Measurements from ENCODE around the gene CEP128. TPM values are rescaled to one million over a fixed set of nuclear protein-coding genes. Genes with fewer than 3 reads are reported as not detected.

Gene CEP128
- total and polyA plus RNA-seq, 2 experiments from 2014 or later, result 7.6 to 17.6 TPM

DNA sequence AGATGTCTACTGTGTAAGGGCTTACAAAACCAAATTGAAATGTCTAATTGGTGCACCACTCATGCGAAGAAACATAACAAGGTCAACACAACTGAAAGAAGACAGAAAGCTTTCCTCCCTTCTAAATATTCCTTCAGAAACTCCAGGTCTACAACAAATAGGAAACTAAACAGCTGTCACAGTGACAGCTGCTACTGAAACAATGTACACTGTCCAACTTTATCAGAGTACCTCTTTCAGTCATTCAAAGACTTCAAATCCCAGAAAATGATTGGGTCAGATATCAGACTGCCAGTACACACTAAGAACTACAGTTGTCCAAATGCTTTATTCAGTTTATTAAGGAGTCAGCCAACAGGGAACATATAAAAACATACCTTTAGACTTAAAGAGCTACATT, 35.2 kb downstream of the CEP128 start:
- Histone ChIP-seq H3K9me2 (ENCODE audit: insufficient read depth) (no peaks in the 10 kb centered on the region), H3F3A (replicated peaks; ENCODE audit: low read depth) (no peaks in the 10 kb centered on the region), H3K27me3 (ENCODE audit: insufficient read depth) (no peaks in the 10 kb centered on the region), H4K20me1 (replicated peaks; ENCODE audit: insufficient read depth) (no peaks in the 10 kb centered on the region; the same call in 1 of the 2 replicates), H3K4me2 (no peak overlapping the region), H2AFZ (no peak overlapping the region), H3K36me3 (ENCODE audit: insufficient read depth) (no peaks in the 10 kb centered on the region), H3K4me3 (no peak overlapping the region), H3K79me2 (replicated peaks; ENCODE audit: insufficient read depth) (no peaks in the 10 kb centered on the region), H3K27ac (ENCODE audit: low read depth) (no peak overlapping the region), H3K4me1 (ENCODE audit: insufficient read depth) (no peaks in the 10 kb centered on the region)
- DNase-seq (ENCODE audit: low spot score) (no peak), ATAC-seq (no peak)
- Mint-ChIP-seq H3K36me3 (ENCODE audit: low read depth) (no peaks in the 10 kb centered on the region), H3K4me3 (no peak overlapping the region), H3K4me1 (no peaks in the 10 kb centered on the region; the same call in 2 of the 3 replicates), H3K27me3 (ENCODE audit: insufficient read depth, low read depth, poor library complexity) (no peaks in the 10 kb centered on the region), H3K27ac (no peak overlapping the region), H3K9me3 (no peaks in the 10 kb centered on the region)
- no peak for TF ChIP-seq EZH2phosphoT487 (IDR thresholded peaks at IDR 0.05; ENCODE audit: unreplicated experiment)
- TF ChIP-seq, protein P1, sequence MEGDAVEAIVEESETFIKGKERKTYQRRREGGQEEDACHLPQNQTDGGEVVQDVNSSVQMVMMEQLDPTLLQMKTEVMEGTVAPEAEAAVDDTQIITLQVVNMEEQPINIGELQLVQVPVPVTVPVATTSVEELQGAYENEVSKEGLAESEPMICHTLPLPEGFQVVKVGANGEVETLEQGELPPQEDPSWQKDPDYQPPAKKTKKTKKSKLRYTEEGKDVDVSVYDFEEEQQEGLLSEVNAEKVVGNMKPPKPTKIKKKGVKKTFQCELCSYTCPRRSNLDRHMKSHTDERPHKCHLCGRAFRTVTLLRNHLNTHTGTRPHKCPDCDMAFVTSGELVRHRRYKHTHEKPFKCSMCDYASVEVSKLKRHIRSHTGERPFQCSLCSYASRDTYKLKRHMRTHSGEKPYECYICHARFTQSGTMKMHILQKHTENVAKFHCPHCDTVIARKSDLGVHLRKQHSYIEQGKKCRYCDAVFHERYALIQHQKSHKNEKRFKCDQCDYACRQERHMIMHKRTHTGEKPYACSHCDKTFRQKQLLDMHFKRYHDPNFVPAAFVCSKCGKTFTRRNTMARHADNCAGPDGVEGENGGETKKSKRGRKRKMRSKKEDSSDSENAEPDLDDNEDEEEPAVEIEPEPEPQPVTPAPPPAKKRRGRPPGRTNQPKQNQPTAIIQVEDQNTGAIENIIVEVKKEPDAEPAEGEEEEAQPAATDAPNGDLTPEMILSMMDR (conservative IDR thresholded peaks at IDR 0.05; ENCODE audit: low read depth in 2 of 2), result no peak
- TF ChIP-seq, protein P2, sequence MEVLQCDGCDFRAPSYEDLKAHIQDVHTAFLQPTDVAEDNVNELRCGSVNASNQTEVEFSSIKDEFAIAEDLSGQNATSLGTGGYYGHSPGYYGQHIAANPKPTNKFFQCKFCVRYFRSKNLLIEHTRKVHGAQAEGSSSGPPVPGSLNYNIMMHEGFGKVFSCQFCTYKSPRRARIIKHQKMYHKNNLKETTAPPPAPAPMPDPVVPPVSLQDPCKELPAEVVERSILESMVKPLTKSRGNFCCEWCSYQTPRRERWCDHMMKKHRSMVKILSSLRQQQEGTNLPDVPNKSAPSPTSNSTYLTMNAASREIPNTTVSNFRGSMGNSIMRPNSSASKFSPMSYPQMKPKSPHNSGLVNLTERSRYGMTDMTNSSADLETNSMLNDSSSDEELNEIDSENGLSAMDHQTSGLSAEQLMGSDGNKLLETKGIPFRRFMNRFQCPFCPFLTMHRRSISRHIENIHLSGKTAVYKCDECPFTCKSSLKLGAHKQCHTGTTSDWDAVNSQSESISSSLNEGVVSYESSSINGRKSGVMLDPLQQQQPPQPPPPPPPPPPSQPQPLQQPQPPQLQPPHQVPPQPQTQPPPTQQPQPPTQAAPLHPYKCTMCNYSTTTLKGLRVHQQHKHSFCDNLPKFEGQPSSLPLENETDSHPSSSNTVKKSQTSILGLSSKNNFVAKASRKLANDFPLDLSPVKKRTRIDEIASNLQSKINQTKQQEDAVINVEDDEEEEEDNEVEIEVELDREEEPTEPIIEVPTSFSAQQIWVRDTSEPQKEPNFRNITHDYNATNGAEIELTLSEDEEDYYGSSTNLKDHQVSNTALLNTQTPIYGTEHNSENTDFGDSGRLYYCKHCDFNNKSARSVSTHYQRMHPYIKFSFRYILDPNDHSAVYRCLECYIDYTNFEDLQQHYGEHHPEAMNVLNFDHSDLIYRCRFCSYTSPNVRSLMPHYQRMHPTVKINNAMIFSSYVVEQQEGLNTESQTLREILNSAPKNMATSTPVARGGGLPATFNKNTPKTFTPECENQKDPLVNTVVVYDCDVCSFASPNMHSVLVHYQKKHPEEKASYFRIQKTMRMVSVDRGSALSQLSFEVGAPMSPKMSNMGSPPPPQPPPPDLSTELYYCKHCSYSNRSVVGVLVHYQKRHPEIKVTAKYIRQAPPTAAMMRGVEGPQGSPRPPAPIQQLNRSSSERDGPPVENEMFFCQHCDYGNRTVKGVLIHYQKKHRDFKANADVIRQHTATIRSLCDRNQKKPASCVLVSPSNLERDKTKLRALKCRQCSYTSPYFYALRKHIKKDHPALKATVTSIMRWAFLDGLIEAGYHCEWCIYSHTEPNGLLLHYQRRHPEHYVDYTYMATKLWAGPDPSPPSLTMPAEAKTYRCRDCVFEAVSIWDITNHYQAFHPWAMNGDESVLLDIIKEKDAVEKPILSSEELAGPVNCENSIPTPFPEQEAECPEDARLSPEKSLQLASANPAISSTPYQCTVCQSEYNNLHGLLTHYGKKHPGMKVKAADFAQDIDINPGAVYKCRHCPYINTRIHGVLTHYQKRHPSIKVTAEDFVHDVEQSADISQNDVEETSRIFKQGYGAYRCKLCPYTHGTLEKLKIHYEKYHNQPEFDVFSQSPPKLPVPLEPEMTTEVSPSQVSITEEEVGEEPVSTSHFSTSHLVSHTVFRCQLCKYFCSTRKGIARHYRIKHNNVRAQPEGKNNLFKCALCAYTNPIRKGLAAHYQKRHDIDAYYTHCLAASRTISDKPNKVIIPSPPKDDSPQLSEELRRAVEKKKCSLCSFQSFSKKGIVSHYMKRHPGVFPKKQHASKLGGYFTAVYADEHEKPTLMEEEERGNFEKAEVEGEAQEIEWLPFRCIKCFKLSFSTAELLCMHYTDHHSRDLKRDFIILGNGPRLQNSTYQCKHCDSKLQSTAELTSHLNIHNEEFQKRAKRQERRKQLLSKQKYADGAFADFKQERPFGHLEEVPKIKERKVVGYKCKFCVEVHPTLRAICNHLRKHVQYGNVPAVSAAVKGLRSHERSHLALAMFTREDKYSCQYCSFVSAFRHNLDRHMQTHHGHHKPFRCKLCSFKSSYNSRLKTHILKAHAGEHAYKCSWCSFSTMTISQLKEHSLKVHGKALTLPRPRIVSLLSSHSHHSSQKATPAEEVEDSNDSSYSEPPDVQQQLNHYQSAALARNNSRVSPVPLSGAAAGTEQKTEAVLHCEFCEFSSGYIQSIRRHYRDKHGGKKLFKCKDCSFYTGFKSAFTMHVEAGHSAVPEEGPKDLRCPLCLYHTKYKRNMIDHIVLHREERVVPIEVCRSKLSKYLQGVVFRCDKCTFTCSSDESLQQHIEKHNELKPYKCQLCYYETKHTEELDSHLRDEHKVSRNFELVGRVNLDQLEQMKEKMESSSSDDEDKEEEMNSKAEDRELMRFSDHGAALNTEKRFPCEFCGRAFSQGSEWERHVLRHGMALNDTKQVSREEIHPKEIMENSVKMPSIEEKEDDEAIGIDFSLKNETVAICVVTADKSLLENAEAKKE (CRISPR knock-in tag; IDR thresholded peaks at IDR 0.05), result no peak
- TF ChIP-seq JUNB (IDR thresholded peaks at IDR 0.05; ENCODE audit: unreplicated experiment), result no peak
- TF ChIP-seq STAT1 (IDR thresholded peaks at IDR 0.05; ENCODE audit: unreplicated experiment), result no peak
- no peak for TF ChIP-seq CREB1 (CRISPR knock-in tag; IDR thresholded peaks at IDR 0.05; ENCODE audit: low read depth)
- TF ChIP-seq, protein P3, sequence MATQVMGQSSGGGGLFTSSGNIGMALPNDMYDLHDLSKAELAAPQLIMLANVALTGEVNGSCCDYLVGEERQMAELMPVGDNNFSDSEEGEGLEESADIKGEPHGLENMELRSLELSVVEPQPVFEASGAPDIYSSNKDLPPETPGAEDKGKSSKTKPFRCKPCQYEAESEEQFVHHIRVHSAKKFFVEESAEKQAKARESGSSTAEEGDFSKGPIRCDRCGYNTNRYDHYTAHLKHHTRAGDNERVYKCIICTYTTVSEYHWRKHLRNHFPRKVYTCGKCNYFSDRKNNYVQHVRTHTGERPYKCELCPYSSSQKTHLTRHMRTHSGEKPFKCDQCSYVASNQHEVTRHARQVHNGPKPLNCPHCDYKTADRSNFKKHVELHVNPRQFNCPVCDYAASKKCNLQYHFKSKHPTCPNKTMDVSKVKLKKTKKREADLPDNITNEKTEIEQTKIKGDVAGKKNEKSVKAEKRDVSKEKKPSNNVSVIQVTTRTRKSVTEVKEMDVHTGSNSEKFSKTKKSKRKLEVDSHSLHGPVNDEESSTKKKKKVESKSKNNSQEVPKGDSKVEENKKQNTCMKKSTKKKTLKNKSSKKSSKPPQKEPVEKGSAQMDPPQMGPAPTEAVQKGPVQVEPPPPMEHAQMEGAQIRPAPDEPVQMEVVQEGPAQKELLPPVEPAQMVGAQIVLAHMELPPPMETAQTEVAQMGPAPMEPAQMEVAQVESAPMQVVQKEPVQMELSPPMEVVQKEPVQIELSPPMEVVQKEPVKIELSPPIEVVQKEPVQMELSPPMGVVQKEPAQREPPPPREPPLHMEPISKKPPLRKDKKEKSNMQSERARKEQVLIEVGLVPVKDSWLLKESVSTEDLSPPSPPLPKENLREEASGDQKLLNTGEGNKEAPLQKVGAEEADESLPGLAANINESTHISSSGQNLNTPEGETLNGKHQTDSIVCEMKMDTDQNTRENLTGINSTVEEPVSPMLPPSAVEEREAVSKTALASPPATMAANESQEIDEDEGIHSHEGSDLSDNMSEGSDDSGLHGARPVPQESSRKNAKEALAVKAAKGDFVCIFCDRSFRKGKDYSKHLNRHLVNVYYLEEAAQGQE (IDR thresholded peaks at IDR 0.05; ENCODE audit: unreplicated experiment), result no peak
- TF ChIP-seq, protein P4, sequence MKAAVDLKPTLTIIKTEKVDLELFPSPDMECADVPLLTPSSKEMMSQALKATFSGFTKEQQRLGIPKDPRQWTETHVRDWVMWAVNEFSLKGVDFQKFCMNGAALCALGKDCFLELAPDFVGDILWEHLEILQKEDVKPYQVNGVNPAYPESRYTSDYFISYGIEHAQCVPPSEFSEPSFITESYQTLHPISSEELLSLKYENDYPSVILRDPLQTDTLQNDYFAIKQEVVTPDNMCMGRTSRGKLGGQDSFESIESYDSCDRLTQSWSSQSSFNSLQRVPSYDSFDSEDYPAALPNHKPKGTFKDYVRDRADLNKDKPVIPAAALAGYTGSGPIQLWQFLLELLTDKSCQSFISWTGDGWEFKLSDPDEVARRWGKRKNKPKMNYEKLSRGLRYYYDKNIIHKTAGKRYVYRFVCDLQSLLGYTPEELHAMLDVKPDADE (IDR thresholded peaks at IDR 0.05), result no peak
- no peak for TF ChIP-seq ZNF114 (CRISPR knock-in tag; IDR thresholded peaks at IDR 0.05)
- TF ChIP-seq POLR2AphosphoS5 (IDR thresholded peaks at IDR 0.05; ENCODE audit: low read depth), result no peak
- no peak for TF ChIP-seq NANOG (IDR thresholded peaks at IDR 0.05; ENCODE audit: borderline replicate concordance)
